GM21528 (cell line): ENCODE results near the gene SLC2A4RG.
"Not testable (repeated sequence)": the region's sequence is repeated elsewhere in the genome, so short reads cannot be mapped to it uniquely, and the experiment has no call there.

Experiments
- ATAC-seq: cut with Tn5 transposase; IDR thresholded peaks from one replicate; pipeline ENCODE4 v1.9.1; 2021; ENCODE audit warnings: mild to moderate bottlenecking, moderate library complexity; ENCODE audit not compliant: unreplicated experiment, low FRiP score

Gene SLC2A4RG

DNA sequence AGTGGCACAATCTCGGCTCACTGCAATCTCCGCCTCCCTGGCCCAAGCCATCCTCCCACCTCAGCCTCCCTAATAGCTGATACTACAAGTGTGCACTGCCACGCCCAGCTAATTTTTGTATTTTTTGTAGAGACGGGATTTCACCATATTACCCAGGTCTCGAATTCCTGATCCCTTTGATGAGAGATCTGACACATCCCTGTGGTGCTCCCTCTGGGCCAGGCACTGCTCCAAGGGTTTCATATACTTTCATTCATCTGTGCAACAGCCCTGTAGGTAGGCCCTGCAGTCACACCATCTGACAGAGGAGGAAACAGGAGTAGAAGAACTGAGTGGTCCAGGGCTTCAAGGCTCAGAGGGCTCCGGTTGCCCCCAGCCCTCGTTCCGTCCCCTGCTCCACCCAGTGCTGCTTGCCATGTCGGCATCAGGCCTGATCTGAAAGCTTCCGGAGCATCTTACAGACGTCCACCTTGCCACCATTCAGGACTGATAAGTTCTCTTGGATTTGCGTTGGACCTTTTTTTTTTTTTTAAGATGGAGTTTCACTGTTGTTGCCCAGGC is 28.4 kb upstream of the SLC2A4RG start:
- ATAC-seq, result no peak

DNA sequence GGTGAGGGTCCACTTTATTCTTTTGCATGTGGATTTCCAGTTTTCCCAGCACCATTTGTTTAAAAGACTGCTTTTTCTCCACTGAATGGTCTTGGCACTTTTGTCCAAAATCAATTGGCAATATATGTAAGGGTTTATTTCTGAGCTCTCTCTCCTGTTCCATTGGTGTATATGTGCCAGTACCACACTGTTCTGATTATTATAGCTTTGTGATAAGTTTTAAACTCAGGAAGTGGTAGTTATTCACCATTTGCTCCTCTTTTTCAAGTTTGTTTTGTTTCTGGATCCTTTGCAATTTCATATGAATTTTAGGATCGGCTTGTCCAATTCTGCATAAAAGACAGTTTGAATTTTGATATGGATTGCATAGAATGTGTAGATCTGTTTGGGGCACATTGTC is 27.4 kb upstream of the SLC2A4RG start:
- ATAC-seq, result no peak

DNA sequence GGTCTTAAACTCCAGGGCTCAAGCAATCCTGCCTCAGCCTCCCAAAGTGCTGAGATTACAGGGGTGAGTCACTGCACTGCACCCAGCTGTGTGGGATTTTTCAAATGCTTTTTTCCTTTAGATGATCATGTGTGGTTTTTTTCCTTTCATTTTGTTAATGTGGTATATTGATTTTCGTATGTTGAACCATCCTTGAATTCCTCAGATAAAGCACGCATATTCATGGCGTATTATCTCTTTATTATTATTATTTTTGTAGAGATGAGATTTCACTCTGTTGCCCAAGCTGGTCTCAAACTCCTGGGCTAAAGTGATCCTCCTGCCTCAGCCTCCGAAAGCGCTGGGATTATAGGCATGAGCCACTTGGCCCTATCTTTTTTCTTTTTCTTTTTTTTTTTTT is 24.7 kb upstream of the SLC2A4RG start:
- no peak for ATAC-seq

GRCh38 chr20:63718996-63719395 is 20.6 kb upstream of the SLC2A4RG start:
- ATAC-seq, result no peak

- ATAC-seq, result not testable (repeated sequence)
These were observed 16.5 kb upstream of the SLC2A4RG start for GRCh38 chr20:63722967-63723622.

GRCh38 chr20:63730189-63730733 is 9.3 kb upstream of the SLC2A4RG start:
- ATAC-seq, result not testable (repeated sequence)

- ATAC-seq, result no peak
These were observed 8.2 kb upstream of the SLC2A4RG start for GRCh38 chr20:63731410-63731809.

DNA sequence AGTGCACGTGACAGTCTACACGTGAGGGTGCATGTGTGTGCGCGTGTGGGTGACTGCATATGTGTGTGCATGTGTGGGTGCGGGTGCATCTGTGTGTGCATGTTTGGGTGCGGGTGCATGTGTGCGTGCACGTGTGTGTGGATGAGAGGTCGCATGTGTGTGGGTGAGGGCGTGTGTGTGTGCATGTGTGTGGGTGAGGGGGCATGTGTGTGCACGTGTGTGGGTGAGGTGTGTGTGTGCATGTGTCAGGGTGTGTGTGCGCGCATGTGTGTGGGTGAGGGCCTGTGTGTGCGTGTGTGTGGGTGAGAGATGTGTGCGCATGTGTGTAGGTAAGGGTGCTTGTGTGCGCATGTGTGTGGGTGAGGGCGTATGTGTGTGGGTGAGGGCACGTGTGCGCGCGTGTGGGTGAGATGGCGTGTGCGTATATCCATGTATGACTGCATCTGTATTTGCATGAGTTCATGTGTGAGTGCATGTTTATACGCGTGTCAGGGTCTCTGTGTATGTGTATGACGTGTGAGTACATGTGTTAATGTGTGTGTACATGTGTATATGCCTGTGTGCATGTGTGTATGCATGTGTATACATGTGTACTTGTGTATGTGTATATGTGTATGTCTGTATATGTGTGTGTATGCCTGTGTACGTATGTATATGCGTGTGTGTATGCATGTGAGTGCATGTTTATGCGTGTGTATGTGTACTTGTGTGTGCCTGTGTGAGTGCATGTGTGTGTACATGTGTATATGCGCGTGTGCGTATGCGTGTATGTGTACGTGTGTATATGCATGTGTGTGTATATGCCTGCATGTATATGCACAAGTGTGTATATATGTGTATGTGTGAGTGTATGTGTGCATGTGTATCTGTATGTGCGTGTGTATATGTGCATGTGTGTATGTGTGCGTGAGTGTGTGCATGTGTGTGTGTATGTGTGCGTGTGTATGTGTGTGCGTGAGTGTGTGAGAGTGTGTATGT is 7.2 kb upstream of the SLC2A4RG start:
- no peak for ATAC-seq

GRCh38 chr20:63733117-63733516 is 6.5 kb upstream of the SLC2A4RG start:
- ATAC-seq, result no peak

- ATAC-seq, result no peak
These were observed 5.9 kb upstream of the SLC2A4RG start for GRCh38 chr20:63733579-63734081.

GRCh38 chr20:63734111-63734945 is 5.2 kb upstream of the SLC2A4RG start:
- ATAC-seq, result no peak

GRCh38 chr20:63734946-63735858 is 4.4 kb upstream of the SLC2A4RG start:
- ATAC-seq, result no peak

- ATAC-seq, result no peak
These were observed 3.5 kb upstream of the SLC2A4RG start, which contains the start of gene LIME1 for GRCh38 chr20:63735859-63736718. Gene LIME1 (plus strand): TSS chr20:63736664. CDS start chr20:63737550, 886 bp downstream.

DNA sequence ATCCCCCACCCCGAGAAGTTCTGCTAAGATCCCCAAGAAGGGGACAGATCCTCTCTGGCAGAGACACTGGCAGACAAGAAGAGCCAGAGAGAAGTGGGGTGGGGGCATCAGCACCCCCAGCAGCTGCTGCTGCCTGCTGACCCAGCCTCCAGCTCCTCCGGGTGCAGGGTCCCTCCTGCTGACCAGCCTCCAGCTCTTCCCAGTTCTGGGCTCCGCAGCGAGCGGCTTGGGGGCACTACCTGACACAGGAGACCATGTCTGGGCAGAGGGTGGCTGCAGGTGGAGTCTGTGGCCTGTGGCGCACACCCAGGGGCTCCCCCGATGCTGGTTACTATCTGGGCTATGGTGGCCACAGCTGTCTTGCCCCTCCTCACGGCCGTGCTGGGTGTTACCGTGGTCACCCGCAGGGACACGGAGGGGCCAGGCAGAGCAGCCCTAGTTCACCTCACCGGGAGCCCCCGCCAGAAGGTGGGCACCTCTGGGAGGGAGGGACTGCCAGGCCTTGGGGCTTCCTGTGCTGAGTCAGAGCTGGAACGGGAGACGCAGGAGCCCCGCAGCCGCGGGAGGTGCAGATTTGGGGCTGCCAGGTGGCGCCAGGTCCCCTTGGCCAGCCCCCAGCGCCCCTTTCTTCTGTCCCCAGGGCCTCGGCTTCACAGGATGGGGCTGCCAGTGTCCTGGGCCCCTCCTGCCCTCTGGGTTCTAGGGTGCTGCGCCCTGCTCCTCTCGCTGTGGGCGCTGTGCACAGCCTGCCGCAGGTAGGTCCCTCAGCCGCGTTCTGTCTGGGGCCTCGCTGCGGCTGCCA is 2.5 kb upstream of the SLC2A4RG start:
- no peak for ATAC-seq

GRCh38 chr20:63737695-63737944 is 2.0 kb upstream of the SLC2A4RG start:
- no peak for ATAC-seq

GRCh38 chr20:63737945-63738686 is 1.5 kb upstream of the SLC2A4RG start:
- ATAC-seq, result no peak

- no peak for ATAC-seq
These were observed 868 bp upstream of the SLC2A4RG start for GRCh38 chr20:63738687-63739129.
